ENCODE results near the gene GHR.
A peak's percentile ranks its signal among the peaks of the same experiment; 100 is the strongest.
"Not testable (repeated sequence)": the region's sequence is repeated elsewhere in the genome, so short reads cannot be mapped to it uniquely, and the experiment has no call there.

GHR gene

GRCh38 chr5:42680046-42680445 is 256.8 kb downstream of the GHR start:
- H3K36me3 Mint-ChIP-seq = no peaks in the 10 kb centered on the region
- H3K9me3 Mint-ChIP-seq = no peaks in the 10 kb centered on the region
- no peak overlapping the region for H3K27ac Mint-ChIP-seq
- no peaks in the 10 kb centered on the region for H3K27me3 Mint-ChIP-seq
- no peaks in the 10 kb centered on the region for H3K4me1 Mint-ChIP-seq
- no peak overlapping the region for H3K4me3 Mint-ChIP-seq

DNA sequence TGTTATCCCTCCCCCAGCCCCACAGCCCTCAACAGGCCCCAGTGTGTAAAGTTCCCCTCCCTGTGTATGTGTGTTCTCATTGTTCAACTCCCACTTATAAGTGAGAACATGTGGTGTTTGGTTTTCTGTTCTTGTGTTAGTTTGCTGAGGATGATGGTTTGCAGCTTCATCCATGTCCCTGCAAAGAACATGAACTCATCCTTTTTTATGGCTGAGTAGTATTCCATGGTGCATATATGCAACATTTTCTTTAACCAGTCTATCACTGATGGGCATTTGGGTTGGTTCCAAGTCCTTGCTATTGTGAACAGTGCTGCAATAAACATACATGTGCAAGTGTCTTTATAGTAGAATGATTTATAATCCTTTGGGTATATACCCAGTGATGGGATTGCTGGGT is 261.8 kb downstream of the GHR start:
- not testable (repeated sequence) for H3K9me3 Mint-ChIP-seq, H3K36me3 Mint-ChIP-seq, H3K27ac Mint-ChIP-seq, H3K4me3 Mint-ChIP-seq, H3K4me1 Mint-ChIP-seq, H3K27me3 Mint-ChIP-seq

DNA sequence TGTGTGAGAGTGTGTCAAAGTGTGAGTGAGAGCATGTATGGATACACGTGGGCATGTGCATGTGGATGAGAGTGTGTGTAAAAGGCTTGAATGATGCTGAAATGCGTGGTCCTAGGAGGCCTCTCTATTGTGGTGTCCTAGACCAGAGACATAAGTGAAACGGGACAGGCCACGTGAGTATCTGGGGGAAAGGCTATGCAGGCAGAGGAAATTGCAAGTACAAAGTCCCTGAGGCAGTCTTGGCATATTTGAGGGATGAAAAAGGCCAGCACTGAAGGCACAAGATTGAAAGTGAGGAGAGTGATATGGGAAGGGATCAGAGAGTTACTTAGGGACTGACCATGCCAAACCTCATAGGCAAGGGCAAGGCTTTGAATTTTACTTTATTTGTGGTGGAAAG is 266.2 kb downstream of the GHR start:
- Mint-ChIP-seq H3K27ac (no peak overlapping the region), H3K36me3 (no peaks in the 10 kb centered on the region), H3K4me3 (no peak overlapping the region), H3K27me3 (peaks cover 6% of the 10 kb centered on the region), H3K4me1 (no peaks in the 10 kb centered on the region), H3K9me3 (no peaks in the 10 kb centered on the region)

DNA sequence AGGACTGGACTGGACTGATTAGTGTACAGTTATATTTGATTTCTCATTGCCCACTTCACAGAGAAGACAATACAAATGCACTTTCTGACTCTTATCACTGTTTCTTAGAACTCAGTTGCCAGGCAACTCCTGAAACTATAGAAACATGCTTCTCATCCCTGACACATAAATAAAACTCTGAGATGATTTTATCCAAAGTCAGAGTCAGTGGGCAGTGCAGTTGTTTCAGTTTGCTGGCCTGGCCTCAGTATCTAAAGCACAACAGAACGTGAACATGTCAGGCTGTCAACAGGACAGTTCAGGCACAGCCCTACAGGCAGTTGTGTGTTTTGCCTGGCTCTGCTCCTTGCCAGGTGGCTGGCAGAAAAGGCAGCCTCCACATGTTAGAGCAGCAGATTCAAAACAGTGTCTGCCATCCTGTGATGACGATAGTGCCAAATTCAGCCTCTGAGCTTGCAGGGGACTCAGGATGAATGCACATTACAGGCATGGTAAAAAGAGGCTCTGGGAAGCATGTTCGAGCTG is 268.2 kb downstream of the GHR start:
- no peaks in the 10 kb centered on the region for H3K36me3 Mint-ChIP-seq
- H3K4me1 Mint-ChIP-seq = no peaks in the 10 kb centered on the region
- no peak overlapping the region for H3K4me3 Mint-ChIP-seq
- no peaks in the 10 kb centered on the region for H3K9me3 Mint-ChIP-seq
- no peak overlapping the region for H3K27ac Mint-ChIP-seq
- peaks cover 6% of the 10 kb centered on the region for H3K27me3 Mint-ChIP-seq

GRCh38 chr5:42701351-42702059 is 278.3 kb downstream of the GHR start:
- H3K27ac Mint-ChIP-seq = no peak overlapping the region
- H3K27me3 Mint-ChIP-seq = no peaks in the 10 kb centered on the region
- H3K4me1 Mint-ChIP-seq = no peaks in the 10 kb centered on the region
- H3K36me3 Mint-ChIP-seq = no peaks in the 10 kb centered on the region
- H3K9me3 Mint-ChIP-seq = peaks cover 13% of the 10 kb centered on the region
- no peak overlapping the region for H3K4me3 Mint-ChIP-seq

- H3K9me3 Mint-ChIP-seq = peaks cover 13% of the 10 kb centered on the region
- no peaks in the 10 kb centered on the region for H3K36me3 Mint-ChIP-seq
- H3K27me3 Mint-ChIP-seq = no peaks in the 10 kb centered on the region
- H3K4me1 Mint-ChIP-seq = no peaks in the 10 kb centered on the region
- no peak overlapping the region for H3K4me3 Mint-ChIP-seq
- H3K27ac Mint-ChIP-seq = no peak overlapping the region
These were observed 280.0 kb downstream of the GHR start for GRCh38 chr5:42703238-42703637.

DNA sequence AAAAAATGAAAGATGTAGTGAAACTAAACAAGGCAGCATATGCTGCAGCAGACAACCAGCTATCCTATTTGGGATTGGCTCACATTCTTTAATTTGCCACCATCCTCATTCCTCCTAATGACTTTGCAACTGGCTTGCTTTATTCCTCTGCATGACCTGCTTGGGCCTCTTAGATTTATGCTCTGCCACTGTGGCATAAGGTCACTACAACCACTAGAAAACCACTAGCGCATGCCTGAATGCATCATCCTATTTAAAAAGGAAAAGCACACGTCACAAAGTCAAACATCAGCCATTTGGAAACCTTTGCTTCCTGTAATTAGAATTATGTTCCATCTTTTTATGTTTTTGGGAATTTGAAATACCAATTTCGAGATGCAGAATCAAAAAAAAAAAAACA is 292.5 kb downstream of the GHR start:
- Mint-ChIP-seq H3K4me1 (no peaks in the 10 kb centered on the region), H3K36me3 (no peaks in the 10 kb centered on the region), H3K27me3 (peaks cover 7% of the 10 kb centered on the region), H3K9me3 (no peaks in the 10 kb centered on the region), H3K4me3 (no peak overlapping the region), H3K27ac (no peak overlapping the region)

GRCh38 chr5:42718591-42718990 is 295.4 kb downstream of the GHR start:
- Mint-ChIP-seq H3K9me3 (no peaks in the 10 kb centered on the region), H3K36me3 (no peaks in the 10 kb centered on the region), H3K4me3 (no peak overlapping the region), H3K27me3 (peaks cover 12% of the 10 kb centered on the region), H3K27ac (no peak overlapping the region), H3K4me1 (no peaks in the 10 kb centered on the region)

- Mint-ChIP-seq H3K27me3 (peaks cover 14% of the 10 kb centered on the region), H3K27ac (no peak overlapping the region), H3K36me3 (no peaks in the 10 kb centered on the region), H3K4me3 (no peak overlapping the region), H3K9me3 (no peaks in the 10 kb centered on the region), H3K4me1 (no peaks in the 10 kb centered on the region)
These were observed 295.8 kb downstream of the GHR start for GRCh38 chr5:42719034-42719433.

- Mint-ChIP-seq H3K27me3 (peaks cover 12% of the 10 kb centered on the region), H3K4me3 (no peak overlapping the region), H3K9me3 (no peaks in the 10 kb centered on the region), H3K36me3 (no peaks in the 10 kb centered on the region), H3K4me1 (no peaks in the 10 kb centered on the region), H3K27ac (no peak overlapping the region)
These were observed 297.0 kb downstream of the GHR start for GRCh38 chr5:42720251-42720650.

- Mint-ChIP-seq H3K36me3 (no peaks in the 10 kb centered on the region), H3K27me3 (peaks cover 15% of the 10 kb centered on the region), H3K4me3 (no peak overlapping the region), H3K9me3 (no peaks in the 10 kb centered on the region), H3K27ac (no peak overlapping the region), H3K4me1 (no peaks in the 10 kb centered on the region)
These were observed 298.2 kb downstream of the GHR start for GRCh38 chr5:42721484-42721883.

DNA sequence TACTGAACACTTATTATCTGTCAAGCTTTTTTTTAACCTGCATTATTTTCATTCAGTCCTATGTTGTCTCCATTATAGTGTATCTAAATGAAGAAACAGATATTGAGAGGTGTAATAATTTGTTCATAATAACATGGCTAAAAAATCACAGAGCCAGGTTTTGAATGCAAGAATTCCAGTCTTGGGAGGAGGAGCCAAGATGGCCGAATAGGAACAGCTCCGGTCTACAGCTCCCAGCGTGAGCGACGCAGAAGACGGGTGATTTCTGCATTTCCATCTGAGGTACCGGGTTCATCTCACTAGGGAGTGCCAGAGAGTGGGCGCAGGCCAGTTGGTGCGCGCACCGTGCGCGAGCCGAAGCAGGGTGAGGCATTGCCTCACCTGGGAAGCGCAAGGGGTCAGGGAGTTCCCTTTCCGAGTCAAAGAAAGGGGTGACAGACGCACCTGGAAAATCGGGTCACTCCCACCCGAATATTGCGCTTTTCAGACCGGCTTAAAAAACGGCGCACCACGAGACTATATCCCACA is 311.4 kb downstream of the GHR start:
- H3K4me1 Mint-ChIP-seq, H3K36me3 Mint-ChIP-seq, H3K4me3 Mint-ChIP-seq: not testable (repeated sequence)

GRCh38 chr5:42740920-42741319 is 317.7 kb downstream of the GHR start:
- H3K9me3 Mint-ChIP-seq = no peaks in the 10 kb centered on the region
- peaks cover 1% of the 10 kb centered on the region for H3K36me3 Mint-ChIP-seq
- no peak overlapping the region for H3K27ac Mint-ChIP-seq
- H3K4me1 Mint-ChIP-seq = no peaks in the 10 kb centered on the region
- no peak overlapping the region for H3K4me3 Mint-ChIP-seq
- H3K27me3 Mint-ChIP-seq = no peaks in the 10 kb centered on the region

More for the DNA sequence above, 311.4 kb downstream of the GHR start:
- H3K27me3 Mint-ChIP-seq, H3K9me3 Mint-ChIP-seq, H3K27ac Mint-ChIP-seq: not testable (repeated sequence)

DNA sequence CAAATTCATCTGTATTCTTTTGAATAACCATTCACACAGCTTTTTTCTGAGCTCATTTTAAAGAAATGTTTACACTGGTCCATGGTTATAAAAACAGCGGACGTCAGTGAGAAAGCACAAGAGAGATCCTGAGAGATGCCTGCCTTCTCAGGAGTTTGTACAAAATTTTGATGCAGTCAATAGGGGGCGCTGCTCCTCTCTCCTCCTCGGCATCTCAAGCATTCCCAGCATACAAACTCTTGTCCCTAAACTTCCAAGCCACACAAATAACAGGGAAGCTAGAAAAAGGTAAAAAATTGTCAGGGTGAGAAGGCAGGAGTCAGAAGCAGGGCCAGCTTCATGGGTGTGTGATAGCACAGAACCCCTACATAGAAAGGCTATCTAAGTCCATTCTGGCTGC is 322.2 kb downstream of the GHR start:
- no peaks in the 10 kb centered on the region for H3K9me3 Mint-ChIP-seq
- H3K4me3 Mint-ChIP-seq = no peak overlapping the region
- peaks cover 1% of the 10 kb centered on the region for H3K36me3 Mint-ChIP-seq
- H3K27ac Mint-ChIP-seq = no peak overlapping the region
- no peaks in the 10 kb centered on the region for H3K27me3 Mint-ChIP-seq
- no peaks in the 10 kb centered on the region for H3K4me1 Mint-ChIP-seq

DNA sequence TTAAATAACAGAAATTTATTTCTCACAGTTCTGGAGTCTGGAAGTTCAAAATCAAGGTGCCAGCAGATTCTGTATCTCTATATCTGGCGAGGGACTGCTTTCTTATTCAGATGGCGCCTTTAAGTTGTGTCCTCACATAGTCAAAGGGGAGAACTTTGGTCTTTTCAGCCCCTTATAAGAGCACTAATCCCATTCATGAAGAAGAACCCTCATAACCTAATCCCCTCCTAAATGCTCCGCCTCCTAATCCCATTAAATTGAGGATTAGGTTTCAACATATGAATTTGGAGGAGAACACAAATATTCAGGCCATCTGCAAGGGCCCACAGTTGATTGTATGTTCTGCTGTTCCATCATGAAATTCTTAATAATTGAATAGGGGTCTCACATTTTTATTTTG is 322.6 kb downstream of the GHR start:
- Mint-ChIP-seq H3K27ac (no peak overlapping the region), H3K4me1 (no peaks in the 10 kb centered on the region), H3K27me3 (no peaks in the 10 kb centered on the region), H3K36me3 (peaks cover 1% of the 10 kb centered on the region), H3K9me3 (no peaks in the 10 kb centered on the region), H3K4me3 (no peak overlapping the region)

DNA sequence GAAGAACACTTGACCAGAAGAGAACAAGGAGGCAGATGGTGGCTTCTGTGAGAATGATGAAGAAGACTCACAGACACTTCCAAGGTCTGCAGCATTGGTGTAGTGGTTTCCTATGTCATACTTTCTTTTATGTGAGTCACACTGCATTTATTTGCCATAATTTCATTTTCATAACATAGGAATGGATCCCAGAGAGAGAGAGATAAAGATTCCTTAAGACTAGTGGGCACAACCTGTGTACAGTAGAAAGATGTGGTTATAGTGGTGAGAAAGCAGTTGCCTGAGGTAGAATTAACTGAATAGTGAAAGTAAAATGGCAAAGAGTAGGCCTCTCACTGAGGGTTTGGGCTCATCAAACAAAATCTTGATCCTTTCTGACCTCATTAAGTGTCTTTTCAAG is 325.8 kb downstream of the GHR start:
- Mint-ChIP-seq H3K36me3 (no peaks in the 10 kb centered on the region), H3K27ac (peak overlapping the region; percentile 14), H3K4me1 (no peaks in the 10 kb centered on the region)

DNA sequence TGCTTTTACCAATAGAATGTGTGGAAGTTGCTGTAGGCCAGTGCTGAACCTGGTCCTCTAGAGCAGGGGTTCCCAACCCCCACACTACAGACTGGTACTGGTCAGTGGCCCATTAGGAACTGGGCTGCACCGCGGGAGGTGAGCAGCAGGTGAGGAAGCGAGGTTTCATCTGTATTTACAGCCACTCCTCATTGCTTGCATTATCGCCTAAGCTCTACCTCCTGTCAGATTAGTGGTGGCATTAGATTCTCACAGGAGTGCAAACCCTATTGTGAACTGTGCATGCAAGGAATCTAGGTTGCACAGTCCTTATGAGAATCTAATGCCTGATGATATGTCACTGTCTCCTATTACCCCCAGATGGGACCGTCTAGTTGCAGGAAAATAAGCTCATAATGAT is 327.3 kb downstream of the GHR start:
- Mint-ChIP-seq H3K27me3 (no peaks in the 10 kb centered on the region), H3K4me3 (no peak overlapping the region), H3K9me3 (no peaks in the 10 kb centered on the region), H3K4me1 (no peaks in the 10 kb centered on the region), H3K27ac (peak overlapping the region; percentile 63), H3K36me3 (no peaks in the 10 kb centered on the region)

More for the DNA sequence above, 325.8 kb downstream of the GHR start:
- H3K9me3 Mint-ChIP-seq = no peaks in the 10 kb centered on the region
- H3K4me3 Mint-ChIP-seq = no peak overlapping the region
- no peaks in the 10 kb centered on the region for H3K27me3 Mint-ChIP-seq
